SK-N-SH (cell line): ENCODE results near the gene CEP44. TPM values are rescaled to one million over a fixed set of nuclear protein-coding genes. Genes with fewer than 3 reads are reported as not detected.

ENCODE experiments used
- CTCF ChIA-PET: fragments of 300-600, 350-600 bp; formaldehyde crosslinking; extraction: SDS; loops from one replicate; lab custom pipeline; 2021; lab: Yijun Ruan, JAX
- POLR2A ChIA-PET: fragments of 350-600 bp; sonication (Branson Sonifier 250); formaldehyde crosslinking; extraction: SDS; loops from one replicate; lab custom pipeline; 2020; ENCODE audit warnings: antibody characterized with exemption, inconsistent platforms; lab: Yijun Ruan, JAX
- DNase-seq: peaks from one replicate; pipeline ENCODE4 v3.0.0; 2012
- H2AFZ ChIP-seq: fragments of 200-600 bp; sonication (generic); 2 replicates; pipeline ENCODE4 v1.8.1; 2016; ENCODE audit warnings: antibody characterized with exemption, mild to moderate bottlenecking, low read depth
- H3F3A ChIP-seq: fragments of 200-600 bp; sonication (generic); replicated peaks from 2 replicates; pipeline ENCODE3; 2016; ENCODE audit warnings: antibody characterized with exemption, mild to moderate bottlenecking; ENCODE audit not compliant: insufficient read depth
- H3K27ac ChIP-seq, 2 experiments: fragments of 200-500 bp in 1 of 2; fragments of 200-600 bp in 1 of 2; sonication (Bioruptor generic) in 1 of 2; sonication (generic), shearing (Covaris generic) in 1 of 2; 2 replicates each; pipeline versions ENCODE4 v1.5.1 to v1.6.1; 2014 to 2016; ENCODE audit warnings: low read depth in 2 of 2, inconsistent platforms in 1 of 2, low read length in 1 of 2, mild to moderate bottlenecking in 1 of 2, mixed read lengths in 1 of 2
- H3K27me3 ChIP-seq: fragments of 200-600 bp; sonication (generic), shearing (Covaris generic); 2 replicates; pipeline ENCODE4 v1.6.1; 2016; ENCODE audit warnings: mixed run types; ENCODE audit not compliant: insufficient read depth
- H3K36me3 ChIP-seq, 2 experiments: fragments of 200-500 bp in 1 of 2; fragments of 200-600 bp in 1 of 2; sonication (Bioruptor generic) in 1 of 2; sonication (generic) in 1 of 2; replicated peaks in 1 of 2; 2 replicates each; pipeline versions ENCODE3 to v1.5.1; 2014 to 2016; ENCODE audit warnings: low read length in 1 of 2, mild to moderate bottlenecking in 1 of 2; ENCODE audit not compliant: insufficient read depth in 2 of 2, control insufficient read depth in 1 of 2
- H3K4me1 ChIP-seq, 2 experiments: fragments of 200-500 bp in 1 of 2; fragments of 200-600 bp in 1 of 2; sonication (Bioruptor generic) in 1 of 2; sonication (generic), shearing (Covaris generic) in 1 of 2; 2 replicates each; pipeline versions ENCODE4 v1.5.1 to v1.6.1; 2014 to 2016; ENCODE audit warnings: low read depth in 1 of 2, low read length in 1 of 2, mixed run types in 1 of 2; ENCODE audit not compliant: insufficient read depth in 2 of 2, control insufficient read depth in 1 of 2
- H3K4me2 ChIP-seq: fragments of 200-600 bp; sonication (generic), shearing (Covaris generic); 2 replicates; pipeline ENCODE4 v1.6.1; 2017; ENCODE audit warnings: mixed run types
- H3K4me3 ChIP-seq, 2 experiments: fragments of 200-500 bp in 1 of 2; fragments of 200-600 bp in 1 of 2; sonication (Bioruptor generic) in 1 of 2; sonication (generic), shearing (Covaris generic) in 1 of 2; 2 replicates each; pipeline versions ENCODE4 v1.5.1 to v1.8.1; 2014 to 2016; ENCODE audit warnings: low read depth in 2 of 2, inconsistent platforms in 1 of 2, low read length in 1 of 2, mild to moderate bottlenecking in 1 of 2, mixed read lengths in 1 of 2, moderate library complexity in 1 of 2
- H3K79me2 ChIP-seq: fragments of 200-600 bp; sonication (generic); 2 replicates; pipeline ENCODE4 v1.8.1; 2017; ENCODE audit warnings: mild to moderate bottlenecking; ENCODE audit not compliant: insufficient read depth
- H3K9ac ChIP-seq: fragments of 200-600 bp; sonication (generic); 2 replicates; pipeline ENCODE4 v1.6.1; 2017; ENCODE audit warnings: mixed run types
- H3K9me2 ChIP-seq: fragments of 200-600 bp; sonication (generic); 2 replicates; pipeline ENCODE4 v1.6.1; 2017; ENCODE audit warnings: mixed run types
- H3K9me3 ChIP-seq: fragments of 200-600 bp; sonication (generic); 2 replicates; pipeline ENCODE4 v1.6.1; 2017; ENCODE audit warnings: mixed run types, mild to moderate bottlenecking, moderate library complexity
- H4K20me1 ChIP-seq: fragments of 200-600 bp; sonication (generic); 2 replicates; pipeline ENCODE4 v1.6.1; 2017; ENCODE audit warnings: mild to moderate bottlenecking, mixed run types; ENCODE audit not compliant: insufficient read depth
- ELF1 ChIP-seq: IDR thresholded peaks from 2 replicates; pipeline ENCODE4 v1.4.0; 2012
- EZH2phosphoT487 ChIP-seq: fragments of 200-600 bp; sonication (generic); IDR thresholded peaks from 2 replicates; pipeline ENCODE4 v1.6.1; 2017; ENCODE audit warnings: low read depth, mixed run types, mild to moderate bottlenecking, antibody characterized with exemption, moderate library complexity, borderline replicate concordance
- FOSL2 ChIP-seq: IDR thresholded peaks from 2 replicates; pipeline ENCODE4 v1.4.0; 2012; ENCODE audit warnings: low read depth, mild to moderate bottlenecking, moderate library complexity, borderline replicate concordance
- GATA2 ChIP-seq: sonication (generic); formaldehyde crosslinking; IDR thresholded peaks from 2 replicates; pipeline ENCODE4 v1.5.0; 2020; ENCODE audit warnings: mild to moderate bottlenecking, missing genetic modification reagents
- MXI1 ChIP-seq: IDR thresholded peaks from 2 replicates; pipeline ENCODE4 v1.6.1; 2012; ENCODE audit warnings: mild to moderate bottlenecking, low read depth, low read length, improper control_type of control experiment
- NRF1 ChIP-seq: IDR thresholded peaks from 2 replicates; pipeline ENCODE4 v1.6.1; 2012; ENCODE audit warnings: low read depth, mild to moderate bottlenecking, low read length
- RAD21 ChIP-seq: IDR thresholded peaks from 2 replicates; pipeline ENCODE4 v1.6.1; 2012; ENCODE audit warnings: mild to moderate bottlenecking, low read length
- RXRA ChIP-seq: IDR thresholded peaks from 2 replicates; pipeline ENCODE4 v1.4.0; 2012; ENCODE audit warnings: low read depth, mild to moderate bottlenecking, borderline replicate concordance
- YY1 ChIP-seq: IDR thresholded peaks from 2 replicates; pipeline ENCODE4 v1.4.0; 2012; ENCODE audit warnings: low read depth, mild to moderate bottlenecking
- WGBS: methylation state at CpG from one replicate; pipeline ENCODE4 v1.1.6; 2017; ENCODE audit warnings: low lambda C conversion rate; 5-methylcytosine and 5-hydroxymethylcytosine counted together
- polyA plus RNA-seq, 3 experiments: library from polyadenylated mRNA; depleted of rRNA; stranded (reverse); fragments of >200 nt; gene quantifications; 2 replicates each; pipeline ENCODE4 v1.2.3, GENCODE V29; 2012
- TF ChIP-seq, protein P1 (sequence below): IDR thresholded peaks from 2 replicates; pipeline ENCODE4 v1.4.0; 2012; ENCODE audit warnings: low read depth
- TF ChIP-seq, protein P2 (sequence below): IDR thresholded peaks from 2 replicates; pipeline ENCODE4 v1.4.0; 2012; ENCODE audit warnings: low read depth, borderline replicate concordance

CEP44 gene
- polyA plus RNA-seq, 1 of the 3 experiments (the other 2 are of a cell fraction) = 3.8 TPM

DNA sequence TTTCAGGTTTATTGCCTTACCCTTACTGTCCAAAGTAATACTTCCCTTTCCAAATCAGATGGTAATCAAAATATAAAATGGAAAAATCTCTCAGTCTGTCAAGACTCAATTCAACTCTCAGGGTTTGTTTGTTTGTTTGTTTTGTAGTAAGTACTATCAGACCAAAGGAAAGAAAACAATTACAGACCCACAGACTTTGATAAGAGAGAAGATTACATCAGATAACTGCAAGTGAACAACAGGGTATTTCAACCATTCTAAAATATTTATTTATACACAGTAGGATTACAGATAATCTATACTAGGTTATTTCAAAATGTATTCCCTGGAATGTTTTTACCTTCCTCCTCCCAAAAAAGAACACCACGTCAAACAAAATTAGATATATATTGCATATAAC, 29.1 kb upstream of the CEP44 start:
- H3K4me3 ChIP-seq = no peak overlapping the region
- no peak overlapping the region; a peak in 1 of 4 replicates for H3K27ac ChIP-seq
- H3K9me2 ChIP-seq = no peaks in the 10 kb centered on the region; the same call in 1 of the 2 replicates
- peaks cover 8 to 34% of the 10 kb centered on the region in 2 experiments for H3K36me3 ChIP-seq
- no peaks in the 10 kb centered on the region for H3K9me3 ChIP-seq
- H3K4me2 ChIP-seq = no peak overlapping the region
- peaks cover 13% of the 10 kb centered on the region for H3F3A ChIP-seq
- H3K9ac ChIP-seq = no peak overlapping the region
- H3K79me2 ChIP-seq = no peaks in the 10 kb centered on the region
- DNase-seq = no peak
- no peak for TF ChIP-seq FOSL2
- TF ChIP-seq GATA2 (CRISPR knock-in tag) = no peak
- no peak for TF ChIP-seq YY1
- TF ChIP-seq, protein P1, sequence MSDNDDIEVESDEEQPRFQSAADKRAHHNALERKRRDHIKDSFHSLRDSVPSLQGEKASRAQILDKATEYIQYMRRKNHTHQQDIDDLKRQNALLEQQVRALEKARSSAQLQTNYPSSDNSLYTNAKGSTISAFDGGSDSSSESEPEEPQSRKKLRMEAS = no peak
- TF ChIP-seq, protein P2, sequence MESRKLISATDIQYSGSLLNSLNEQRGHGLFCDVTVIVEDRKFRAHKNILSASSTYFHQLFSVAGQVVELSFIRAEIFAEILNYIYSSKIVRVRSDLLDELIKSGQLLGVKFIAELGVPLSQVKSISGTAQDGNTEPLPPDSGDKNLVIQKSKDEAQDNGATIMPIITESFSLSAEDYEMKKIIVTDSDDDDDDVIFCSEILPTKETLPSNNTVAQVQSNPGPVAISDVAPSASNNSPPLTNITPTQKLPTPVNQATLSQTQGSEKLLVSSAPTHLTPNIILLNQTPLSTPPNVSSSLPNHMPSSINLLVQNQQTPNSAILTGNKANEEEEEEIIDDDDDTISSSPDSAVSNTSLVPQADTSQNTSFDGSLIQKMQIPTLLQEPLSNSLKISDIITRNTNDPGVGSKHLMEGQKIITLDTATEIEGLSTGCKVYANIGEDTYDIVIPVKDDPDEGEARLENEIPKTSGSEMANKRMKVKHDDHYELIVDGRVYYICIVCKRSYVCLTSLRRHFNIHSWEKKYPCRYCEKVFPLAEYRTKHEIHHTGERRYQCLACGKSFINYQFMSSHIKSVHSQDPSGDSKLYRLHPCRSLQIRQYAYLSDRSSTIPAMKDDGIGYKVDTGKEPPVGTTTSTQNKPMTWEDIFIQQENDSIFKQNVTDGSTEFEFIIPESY = no peak
- TF ChIP-seq RXRA = no peak
- TF ChIP-seq ELF1 = no peak
- TF ChIP-seq NRF1 = no peak
- TF ChIP-seq MXI1 = no peak
- no peaks in the 10 kb centered on the region for H4K20me1 ChIP-seq
- no peaks in the 10 kb centered on the region for H3K27me3 ChIP-seq
- ChIA-PET CTCF (interaction anchor here (1.9 kb wide), 1 partner anchor 31 kb away, joined by 5 read pairs; no protein-coding TSS in a partner anchor), POLR2A (no interaction called here)
- H2AFZ ChIP-seq = no peak overlapping the region
- peaks cover 14 to 27% of the 10 kb centered on the region in 2 experiments for H3K4me1 ChIP-seq
- 100% methylated on average over 1 of the region's 1 CpG for WGBS

DNA sequence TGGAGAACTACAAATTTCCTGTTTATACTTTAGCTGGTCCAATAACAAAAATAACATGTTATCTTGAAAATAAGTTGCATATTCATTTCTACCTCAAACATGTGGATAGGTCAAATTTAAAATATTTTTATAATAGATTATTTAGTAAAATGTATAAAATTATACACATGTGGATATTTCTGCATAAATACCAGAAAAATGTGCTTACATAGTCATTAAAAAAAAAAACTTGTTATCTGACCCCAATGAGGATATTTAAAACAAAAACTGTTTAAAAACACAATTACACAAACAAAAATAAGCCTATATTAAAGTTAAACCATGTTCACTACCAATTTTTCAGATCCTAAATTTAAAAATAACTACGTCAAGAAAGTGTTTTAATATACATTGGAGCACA, 28.3 kb upstream of the CEP44 start:
- H3K9me3 ChIP-seq = no peaks in the 10 kb centered on the region
- TF ChIP-seq RAD21 (no peak), EZH2phosphoT487 (no peak)
- H3K79me2 ChIP-seq = 0 out of 2 replicates have a peak, but pooled peaks cover under 1% of the 10 kb centered on the region
- peaks cover 13% of the 10 kb centered on the region for H3F3A ChIP-seq
- H3K4me2 ChIP-seq = no peak overlapping the region
- no peak overlapping the region for H2AFZ ChIP-seq
- no peak overlapping the region for H3K9ac ChIP-seq
- H3K27ac ChIP-seq = peak overlapping the region in 1 of 2 experiments; percentile 79; a peak in 1 of 4 replicates
- no peaks in the 10 kb centered on the region for H4K20me1 ChIP-seq
- peaks cover 5 to 32% of the 10 kb centered on the region in 2 experiments for H3K36me3 ChIP-seq
- no peaks in the 10 kb centered on the region; the same call in 1 of the 2 replicates for H3K9me2 ChIP-seq
- WGBS = 93% methylated on average over 1 of the region's 1 CpG
- H3K27me3 ChIP-seq = no peaks in the 10 kb centered on the region
- POLR2A ChIA-PET = interaction anchor here (0.5 to 2.9 kb wide), 2 partner anchors 9 to 39 kb away, joined by 4 to 13 read pairs; no protein-coding TSS in a partner anchor
- peaks cover 17 to 27% of the 10 kb centered on the region in 2 experiments for H3K4me1 ChIP-seq
- DNase-seq = no peak
- CTCF ChIA-PET = interaction anchor here (0.8 to 1.9 kb wide), 3 partner anchors 9 to 61 kb away, joined by 4 to 5 read pairs (median 4); no protein-coding TSS in a partner anchor
- no peak overlapping the region for H3K4me3 ChIP-seq
